Thymus (tissue), 11 donors: ENCODE results near the gene SPDYE8. TPM values are rescaled to one million over a fixed set of nuclear protein-coding genes. Genes with fewer than 3 reads are reported as not detected.
"Not testable (repeated sequence)": the region's sequence is repeated elsewhere in the genome, so short reads cannot be mapped to it uniquely, and the experiment has no call there.

ENCODE experiments used
- DNase-seq, 9 donors: peaks; one replicate each; pipeline ENCODE4 v3.0.0-alpha.2; 2013; ENCODE audit warnings: low spot score in 9 of 9, low read depth in 6 of 9, missing footprints in 1 of 9
- H3K27ac ChIP-seq, 2 donors: one replicate each; pipeline ENCODE4 v1.5.1; 2013; ENCODE audit warnings: control low read depth in 1 of 2, low read depth in 1 of 2, low read length in 1 of 2, mild to moderate bottlenecking in 1 of 2, moderate library complexity in 1 of 2
- H3K27me3 ChIP-seq, 2 donors: one replicate each; pipeline ENCODE4 v1.5.1; 2013; ENCODE audit warnings: low read length in 1 of 2; ENCODE audit not compliant: control insufficient read depth in 2 of 2, insufficient read depth in 1 of 2
- H3K36me3 ChIP-seq, 2 donors: one replicate each; pipeline ENCODE4 v1.5.1; 2013; ENCODE audit warnings: low read length in 1 of 2, mild to moderate bottlenecking in 1 of 2, moderate library complexity in 1 of 2; ENCODE audit not compliant: control insufficient read depth in 2 of 2, insufficient read depth in 2 of 2
- H3K4me1 ChIP-seq, 2 donors: one replicate each; pipeline ENCODE4 v1.5.1; 2013; ENCODE audit warnings: low read length in 2 of 2; ENCODE audit not compliant: control insufficient read depth in 2 of 2, insufficient read depth in 2 of 2
- H3K4me3 ChIP-seq, 2 donors: one replicate each; pipeline ENCODE4 v1.5.1; 2013; ENCODE audit warnings: low read length in 2 of 2, control low read depth in 1 of 2, mild to moderate bottlenecking in 1 of 2
- H3K9me3 ChIP-seq, 2 donors: one replicate each; pipeline ENCODE4 v1.5.1; 2013; ENCODE audit warnings: low read length in 1 of 2, mild to moderate bottlenecking in 1 of 2; ENCODE audit not compliant: control insufficient read depth in 2 of 2, insufficient read depth in 1 of 2
- WGBS: extraction: QIAGEN DNeasy Blood & Tissue Kit; methylation state at CpG from one replicate; pipeline ENCODE4 v1.1.7; 2013; 5-methylcytosine and 5-hydroxymethylcytosine counted together
- polyA plus RNA-seq: library from polyadenylated mRNA; stranded (reverse); fragments of 200-250 nt; gene quantifications from one replicate; pipeline ENCODE4 v1.2.3, GENCODE V29; 2013
- total RNA-seq: library from RNA; stranded (reverse); fragments of 120-200 nt; gene quantifications from one replicate; pipeline ENCODE4 v1.2.4, GENCODE V29; 2013
- donor health status: healthy.

Gene SPDYE8
- total and polyA plus RNA-seq, 2 donors, result 0.07 TPM; not detected in 1

- H3K9me3 ChIP-seq, H3K4me1 ChIP-seq, H3K27ac ChIP-seq, H3K27me3 ChIP-seq, DNase-seq, H3K4me3 ChIP-seq, H3K36me3 ChIP-seq: not testable (repeated sequence)
- 97% methylated on average over 10 of the region's 14 CpGs for WGBS
These were observed 39.2 kb downstream of the SPDYE8 start for GRCh38 chr7:72990146-72990913.

GRCh38 chr7:72982084-72982483 is 47.5 kb downstream of the SPDYE8 start:
- WGBS, result 100% methylated on average over 2 of the region's 11 CpGs

GRCh38 chr7:72980382-72980781 is 49.2 kb downstream of the SPDYE8 start:
- H3K4me3 ChIP-seq, H3K27ac ChIP-seq, H3K4me1 ChIP-seq, H3K27me3 ChIP-seq, DNase-seq, H3K36me3 ChIP-seq, H3K9me3 ChIP-seq: not testable (repeated sequence)
- WGBS, result 92% methylated on average over 2 of the region's 6 CpGs

More at GRCh38 chr7:72982084-72982483, 47.5 kb downstream of the SPDYE8 start:
- H3K27me3 ChIP-seq, DNase-seq, H3K4me3 ChIP-seq, H3K27ac ChIP-seq, H3K36me3 ChIP-seq, H3K9me3 ChIP-seq, H3K4me1 ChIP-seq: not testable (repeated sequence)

GRCh38 chr7:72976434-72976833 is 53.1 kb downstream of the SPDYE8 start:
- H3K9me3 ChIP-seq, DNase-seq, H3K27ac ChIP-seq, H3K36me3 ChIP-seq, H3K4me1 ChIP-seq, H3K4me3 ChIP-seq, H3K27me3 ChIP-seq: not testable (repeated sequence)
- 93% methylated on average over 4 of the region's 12 CpGs for WGBS

GRCh38 chr7:72975656-72976286 is 53.8 kb downstream of the SPDYE8 start:
- H3K4me3 ChIP-seq, H3K9me3 ChIP-seq, DNase-seq, H3K27me3 ChIP-seq, H3K27ac ChIP-seq, H3K4me1 ChIP-seq, H3K36me3 ChIP-seq: not testable (repeated sequence)
- 96% methylated on average over 12 of the region's 55 CpGs for WGBS

GRCh38 chr7:72974781-72975180 is 54.8 kb downstream of the SPDYE8 start:
- DNase-seq, H3K36me3 ChIP-seq, H3K27ac ChIP-seq, H3K9me3 ChIP-seq, H3K27me3 ChIP-seq, H3K4me3 ChIP-seq, H3K4me1 ChIP-seq: not testable (repeated sequence)
- over 99% methylated on average over 4 of the region's 7 CpGs for WGBS

- no CpG with 5 or more reads among the region's 6 CpGs for WGBS
- not testable (repeated sequence) for H3K9me3 ChIP-seq, H3K27ac ChIP-seq, DNase-seq, H3K36me3 ChIP-seq, H3K4me3 ChIP-seq, H3K27me3 ChIP-seq, H3K4me1 ChIP-seq
These were observed 58.1 kb downstream of the SPDYE8 start for GRCh38 chr7:72971505-72971904.

Other genes with a start within 250 kb of the SPDYE8 start
- 9.7 TPM for gene TYW1B, start 201.6 kb downstream of the SPDYE8 start, total RNA-seq
- 3.0 TPM for gene TYW1B, start 201.6 kb downstream of the SPDYE8 start, polyA plus RNA-seq
- gene POM121, start 104.7 kb downstream of the SPDYE8 start, total RNA-seq, result 3.9 TPM
- 14.4 TPM for gene POM121, start 104.7 kb downstream of the SPDYE8 start, polyA plus RNA-seq
- gene TRIM74, start 60.3 kb downstream of the SPDYE8 start, total RNA-seq, result 0.09 TPM
- gene TRIM74, start 60.3 kb downstream of the SPDYE8 start, polyA plus RNA-seq, result 3.2 TPM
- not detected for gene SPDYE11, start 28.1 kb upstream of the SPDYE8 start, total RNA-seq
- gene SPDYE11, start 28.1 kb upstream of the SPDYE8 start, polyA plus RNA-seq, result 0.07 TPM
- gene SPDYE9, start 56.3 kb upstream of the SPDYE8 start, total RNA-seq, result not detected
- gene SPDYE9, start 56.3 kb upstream of the SPDYE8 start, polyA plus RNA-seq, result 0.07 TPM